OCI-LY7 (cell line): ENCODE data around the gene ZNF837.

Experiments used
- CTCF ChIP-seq: fragments of 200-600 bp; sonication (generic); conservative IDR thresholded peaks from 2 replicates; pipeline ENCODE4 v1.5.1; 2014; ENCODE audit warnings: mild to moderate bottlenecking, antibody characterized with exemption, low read length, moderate library complexity, mixed read lengths
- EZH2phosphoT487 ChIP-seq: fragments of 200-600 bp; sonication (generic); IDR thresholded peaks from 2 replicates; pipeline ENCODE4 v1.6.1; 2018; ENCODE audit warnings: low read depth, borderline replicate concordance, mild to moderate bottlenecking, mixed run types, antibody characterized with exemption, low read length, moderate library complexity, mixed read lengths

GRCh38 chr19:58385891-58386575 is 5.2 kb upstream of the ZNF837 start:
- TF ChIP-seq CTCF (no peak), EZH2phosphoT487 (no peak)
